Placental epithelial cell (primary cell): ENCODE results near the gene RTCA. TPM values are rescaled to one million over a fixed set of nuclear protein-coding genes. Genes with fewer than 3 reads are reported as not detected.

ENCODE experiments used
- small RNA-seq: library from RNA; depleted of rRNA; stranded (forward); fragments of <200 nt; gene quantifications from one replicate; pipeline ENCODE3, GENCODE V24; 2012
- total RNA-seq: library from RNA; depleted of rRNA; stranded (reverse); fragments of >200 nt; gene quantifications from 2 replicates; pipeline ENCODE4 v1.2.3, GENCODE V29; 2012

RTCA gene
- total RNA-seq: 39.7 and 41.8 TPM in 2 replicates

GRCh38 chr1:100265931-100266740 lies at the start of gene RTCA:
Gene RTCA, plus strand, starts transcription at chr1:100266216. Its CDS starts 160 bp downstream, at chr1:100266376.

GRCh38 chr1:100249537-100250257 lies 16.3 kb upstream of the RTCA start, which contains the start of gene DBT:
Gene DBT, minus strand, starts transcription at chr1:100249834. Its CDS starts 14 bp downstream, at chr1:100249820.

Small RNA genes within 50 kb of the gene (small RNA-seq; reads per million reads assigned to genes)
- gene AL445928.1 (not detected), gene MIR553 (not detected)

Other genes with a start within 250 kb of the RTCA start
- gene SASS6, start 133.3 kb upstream of the RTCA start, total RNA-seq: 2.2 and 2.4 TPM in 2 replicates
- 9.5 and 10.2 TPM in 2 replicates for gene TRMT13, start 133.1 kb upstream of the RTCA start, total RNA-seq
- gene LRRC39, start 88.0 kb upstream of the RTCA start, total RNA-seq: 0.22 and 0.39 TPM in 2 replicates
- 6.3 and 10.0 TPM in 2 replicates for gene DBT, start 16.4 kb upstream of the RTCA start, total RNA-seq
- 7.9 and 8.0 TPM in 2 replicates for gene CDC14A, start 86.3 kb downstream of the RTCA start, total RNA-seq